ENCODE data around the gene RTKN. TPM values are rescaled to one million over a fixed set of nuclear protein-coding genes. Genes with fewer than 3 reads are reported as not detected.

The RTKN gene
- total RNA-seq, 1 donor from 2014 or later, result 32.3 TPM

DNA sequence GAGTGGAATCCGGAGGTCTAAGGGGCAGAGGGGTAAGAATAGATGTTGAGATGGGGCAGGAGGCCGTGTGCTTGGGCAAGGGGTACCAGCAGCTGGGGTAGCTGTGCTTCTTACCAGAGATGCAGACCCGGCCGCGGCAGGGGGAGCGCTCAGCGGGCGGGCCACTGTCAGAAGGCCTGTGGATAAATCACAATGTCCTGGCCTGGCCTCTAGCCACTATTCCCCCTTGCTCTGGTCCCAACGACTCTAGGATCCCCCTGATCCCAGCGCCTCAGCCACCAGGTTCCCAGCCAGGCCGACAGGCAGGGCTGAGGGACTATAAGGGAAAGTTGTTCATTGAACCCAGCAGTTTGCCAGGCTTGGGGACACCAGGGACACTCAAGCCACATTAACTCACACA is 11.2 kb downstream of the RTKN start:
- no peaks in the 10 kb centered on the region for H3K4me1 ChIP-seq
- H3K4me3 ChIP-seq, result no peak overlapping the region
- DNase-seq (peak; percentile 39), ATAC-seq (no peak)
- H3K27ac ChIP-seq, result no peak overlapping the region
- intact Hi-C loops (cut with DNase I), result no loop called here
- no peak for TF ChIP-seq CTCF (IDR thresholded peaks at IDR 0.05)
- no peaks in the 10 kb centered on the region for H3K9me3 ChIP-seq
- H3K36me3 ChIP-seq, result peaks cover 33% of the 10 kb centered on the region
- no peaks in the 10 kb centered on the region for H3K27me3 ChIP-seq

DNA sequence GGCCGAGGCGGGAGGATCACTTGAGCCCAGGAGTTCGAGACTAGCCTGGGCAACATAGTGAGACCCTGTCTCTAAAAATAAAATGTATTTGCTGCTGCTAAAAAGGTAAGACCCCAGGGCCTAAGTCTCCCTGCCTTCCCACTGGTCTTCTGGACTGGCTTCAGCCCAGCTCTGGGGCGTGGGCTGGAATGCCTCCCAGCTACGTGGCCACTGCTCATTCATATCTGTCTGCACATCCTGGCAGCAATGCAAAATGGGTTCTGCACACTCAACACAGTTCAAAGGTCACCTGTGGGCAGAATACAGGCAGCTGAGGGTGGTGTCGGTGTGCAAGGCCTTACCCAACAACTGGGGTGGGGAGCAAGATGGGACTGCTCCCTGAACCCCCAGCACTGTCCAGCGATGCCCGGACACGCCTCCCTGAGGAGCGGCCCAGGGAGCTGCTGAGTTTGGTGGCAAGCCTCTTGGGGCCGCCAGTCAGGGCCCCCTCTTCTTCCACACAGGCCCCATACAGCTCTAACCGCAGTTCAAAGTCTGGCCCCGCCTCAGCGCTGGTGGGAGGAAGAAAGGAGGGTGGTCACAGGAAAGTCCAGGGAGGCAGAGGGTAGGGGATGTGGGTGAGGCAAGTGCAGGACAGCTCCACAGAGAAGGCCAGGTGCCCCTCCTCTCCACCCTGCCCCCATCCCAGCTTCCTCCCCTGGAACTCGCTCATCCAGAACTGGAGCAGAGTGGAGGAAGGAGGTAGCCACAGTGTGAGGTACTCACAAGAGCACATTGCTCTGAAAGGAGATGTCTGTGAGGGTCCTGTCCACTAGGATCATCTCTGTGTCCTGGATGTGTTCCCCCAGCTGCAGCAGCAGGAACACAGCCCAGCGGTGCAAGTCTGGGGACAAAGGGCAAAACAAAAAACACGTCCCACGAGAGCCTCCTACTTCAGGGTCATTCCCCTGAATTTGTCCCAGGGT is 12.0 kb downstream of the RTKN start:
- no peak overlapping the region for H3K27ac ChIP-seq
- no peaks in the 10 kb centered on the region for H3K27me3 ChIP-seq
- no peaks in the 10 kb centered on the region for H3K9me3 ChIP-seq
- intact Hi-C loops (cut with DNase I), result no loop called here
- peaks cover 33% of the 10 kb centered on the region for H3K36me3 ChIP-seq
- no peak overlapping the region for H3K4me3 ChIP-seq
- no peaks in the 10 kb centered on the region for H3K4me1 ChIP-seq
- ATAC-seq (peak; percentile 6), DNase-seq (peak; percentile 58)
- TF ChIP-seq CTCF (IDR thresholded peaks at IDR 0.05), result no peak

DNA sequence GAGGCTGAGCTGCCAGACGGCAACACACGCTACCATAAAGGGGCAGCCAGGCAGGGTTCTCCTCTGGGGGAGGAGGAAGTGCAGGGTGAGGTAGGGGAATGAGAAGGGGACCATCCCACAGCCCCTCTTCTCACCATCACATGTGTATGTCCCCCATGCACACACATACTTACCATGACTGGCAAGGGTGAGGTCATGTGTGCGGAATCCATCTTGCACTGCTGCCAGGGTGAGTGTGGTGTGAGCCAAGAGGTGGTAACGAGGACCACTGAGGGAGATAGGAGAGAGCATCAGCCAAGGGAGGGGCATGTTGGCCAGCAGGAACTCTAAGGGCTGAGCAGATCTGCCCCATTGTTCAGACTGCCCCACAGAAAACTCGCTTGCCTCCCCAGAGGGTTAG is 13.1 kb downstream of the RTKN start:
- intact Hi-C loops (cut with DNase I), result no loop called here

DNA sequence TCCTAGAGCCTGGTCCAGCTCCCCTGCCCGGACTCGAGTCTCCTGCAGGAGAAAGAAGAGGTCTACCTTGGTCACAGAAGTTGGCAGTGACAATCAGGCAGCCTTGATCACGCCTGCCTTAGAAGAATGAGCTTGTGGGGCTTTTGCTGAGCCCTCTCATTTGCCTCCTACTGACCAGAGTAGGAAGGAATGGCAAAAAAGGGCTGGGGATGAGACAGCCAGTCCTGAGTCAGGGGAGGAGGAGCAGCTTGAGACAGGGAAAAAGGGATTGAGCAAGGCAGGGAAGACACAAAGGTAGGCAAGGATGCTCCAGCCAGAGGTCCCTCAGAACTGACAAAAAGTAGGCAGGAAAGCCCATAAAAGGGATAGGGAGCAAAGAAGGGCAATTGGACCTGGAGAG is 14.2 kb downstream of the RTKN start:
- H3K36me3 ChIP-seq, result peaks cover 33% of the 10 kb centered on the region
- no peaks in the 10 kb centered on the region for H3K9me3 ChIP-seq
- no peaks in the 10 kb centered on the region for H3K27me3 ChIP-seq
- H3K4me3 ChIP-seq, result no peak overlapping the region
- TF ChIP-seq CTCF (IDR thresholded peaks at IDR 0.05), result no peak
- no peaks in the 10 kb centered on the region for H3K4me1 ChIP-seq
- H3K27ac ChIP-seq, result no peak overlapping the region
- intact Hi-C loops (cut with DNase I), result no loop called here
- ATAC-seq, result no peak
- peak; percentile 19 for DNase-seq

More for the DNA sequence above, 13.1 kb downstream of the RTKN start:
- H3K27ac ChIP-seq, result no peak overlapping the region
- DNase-seq, result peak; percentile 28
- no peaks in the 10 kb centered on the region for H3K9me3 ChIP-seq
- H3K4me1 ChIP-seq, result no peaks in the 10 kb centered on the region
- peaks cover 33% of the 10 kb centered on the region for H3K36me3 ChIP-seq
- H3K27me3 ChIP-seq, result no peaks in the 10 kb centered on the region
- no peak for ATAC-seq
- no peak overlapping the region for H3K4me3 ChIP-seq
- TF ChIP-seq CTCF (IDR thresholded peaks at IDR 0.05), result no peak

GRCh38 chr2:74426181-74426758 is 15.5 kb downstream of the RTKN start:
- Histone ChIP-seq H3K27me3 (no peaks in the 10 kb centered on the region), H3K36me3 (peaks cover 25% of the 10 kb centered on the region), H3K4me1 (peaks cover 5% of the 10 kb centered on the region), H3K27ac (no peak overlapping the region), H3K9me3 (no peaks in the 10 kb centered on the region), H3K4me3 (no peak overlapping the region)
- intact Hi-C loops (cut with DNase I), result no loop called here
- ATAC-seq (no peak), DNase-seq (peak; percentile 39)
- TF ChIP-seq CTCF (IDR thresholded peaks at IDR 0.05), result no peak
